Gastrocnemius medialis (tissue), 4 donors: ENCODE data around the gene BCLAF1.

ENCODE experiments used
- CTCF ChIP-seq, 5 experiments: fragments of 450-650 bp in 3 of 5; fragments of 200-600 bp in 2 of 5; sonication (generic) in 2 of 5; IDR thresholded peaks in 4 of 5; conservative IDR thresholded peaks in 1 of 5; 1 replicate in 4 of 5; 2 replicates in 1 of 5; pipeline ENCODE4 v1.5.1; 2016 to 2019; ENCODE audit warnings: antibody characterized with exemption in 5 of 5, mild to moderate bottlenecking in 3 of 5, moderate library complexity in 3 of 5
- POLR2A ChIP-seq, 2 donors: fragments of 450-650 bp; IDR thresholded peaks; one replicate each; pipeline ENCODE4 v1.6.1; 2017; ENCODE audit warnings: antibody characterized with exemption in 2 of 2, mild to moderate bottlenecking in 2 of 2, moderate library complexity in 2 of 2

GRCh38 chr6:136323431-136324112 is 33.9 kb upstream of the BCLAF1 start:
- TF ChIP-seq CTCF (IDR thresholded peaks at IDR 0.05 in 4 of 5, conservative IDR thresholded peaks at IDR 0.05 in 1 of 5) (no peak), POLR2A (IDR thresholded peaks at IDR 0.05) (no peak)
